HG02763 (cell line): ENCODE data around the gene NUP107.

Experiments
- ATAC-seq: cut with Tn5 transposase; IDR thresholded peaks from one replicate; pipeline ENCODE4 v1.9.1; 2021; ENCODE audit warnings: mild to moderate bottlenecking, moderate library complexity; ENCODE audit not compliant: unreplicated experiment

NUP107 gene

GRCh38 chr12:68739891-68740290 lies 53.1 kb downstream of the NUP107 start:
- no peak for ATAC-seq

- no peak for ATAC-seq
Measured at GRCh38 chr12:68743356-68743755, 56.6 kb downstream of the NUP107 start.

GRCh38 chr12:68745376-68745903 lies 58.7 kb downstream of the NUP107 start:
- ATAC-seq, result no peak

- ATAC-seq, result peak; percentile 99
Measured at GRCh38 chr12:68745904-68746571, 59.3 kb downstream of the NUP107 start, which contains the start of gene SLC35E3. SLC35E3 (plus strand) TSS chr12:68746176; CDS start chr12:68746378, 202 bp downstream.

- ATAC-seq, result peak; percentile 27
Measured at GRCh38 chr12:68746572-68747180, 59.9 kb downstream of the NUP107 start.

GRCh38 chr12:68749443-68749842 lies 62.7 kb downstream of the NUP107 start:
- ATAC-seq, result no peak

- ATAC-seq, result no peak
Measured at GRCh38 chr12:68749861-68750260, 63.1 kb downstream of the NUP107 start.

- no peak for ATAC-seq
Measured at GRCh38 chr12:68750506-68750905, 63.7 kb downstream of the NUP107 start.

- ATAC-seq, result no peak
Measured at GRCh38 chr12:68755536-68756243, 68.9 kb downstream of the NUP107 start.

GRCh38 chr12:68759852-68760251 lies 73.1 kb downstream of the NUP107 start:
- ATAC-seq, result no peak

- ATAC-seq, result no peak
Measured at GRCh38 chr12:68760806-68761441, 74.1 kb downstream of the NUP107 start.

GRCh38 chr12:68761442-68761812 lies 74.6 kb downstream of the NUP107 start:
- no peak for ATAC-seq

GRCh38 chr12:68761901-68762630 lies 75.3 kb downstream of the NUP107 start:
- no peak for ATAC-seq

GRCh38 chr12:68762691-68763090 lies 75.9 kb downstream of the NUP107 start:
- ATAC-seq, result no peak

- ATAC-seq, result no peak
Measured at GRCh38 chr12:68765696-68766095, 78.9 kb downstream of the NUP107 start.

GRCh38 chr12:68766646-68767045 lies 79.9 kb downstream of the NUP107 start:
- no peak for ATAC-seq

GRCh38 chr12:68767191-68767590 lies 80.4 kb downstream of the NUP107 start:
- no peak for ATAC-seq

- no peak for ATAC-seq
Measured at GRCh38 chr12:68768431-68768939, 81.7 kb downstream of the NUP107 start.

GRCh38 chr12:68769941-68770340 lies 83.2 kb downstream of the NUP107 start:
- no peak for ATAC-seq

GRCh38 chr12:68771223-68771925 lies 84.6 kb downstream of the NUP107 start:
- no peak for ATAC-seq
